HEK293T (cell line): ENCODE results near the gene CWF19L2.

Experiments
- CTCF ChIA-PET: fragments of 350-600 bp; formaldehyde crosslinking; extraction: SDS; loops from one replicate; lab custom pipeline; 2021; ENCODE audit warnings: antibody characterized with exemption, inconsistent platforms; lab: Yijun Ruan, JAX
- POLR2A ChIA-PET: fragments of 350-600 bp; formaldehyde crosslinking; extraction: SDS; loops from one replicate; lab custom pipeline; 2020; ENCODE audit warnings: antibody characterized with exemption, inconsistent platforms; lab: Yijun Ruan, JAX
- DNase-seq: peaks from one replicate; pipeline ENCODE4 v3.0.0; 2012; ENCODE audit warnings: mixed read lengths; ENCODE audit errors: extremely low spot score
- ARNT ChIP-seq: fragments of 450-650 bp; IDR thresholded peaks from 2 replicates; pipeline ENCODE4 v1.6.1; 2017; ENCODE audit warnings: mild to moderate bottlenecking
- BHLHE40 ChIP-seq: fragments of 450-650 bp; IDR thresholded peaks from 2 replicates; pipeline ENCODE4 v1.6.1; 2016; ENCODE audit warnings: mild to moderate bottlenecking, moderate library complexity, borderline replicate concordance
- CTBP1 ChIP-seq: fragments of 450-650 bp; IDR thresholded peaks from 2 replicates; pipeline ENCODE4 v1.6.1; 2016; ENCODE audit warnings: borderline replicate concordance
- ELF4 ChIP-seq: fragments of 450-650 bp; IDR thresholded peaks from 2 replicates; pipeline ENCODE4 v1.6.1; 2017; ENCODE audit warnings: antibody characterized with exemption
- FOXA1 ChIP-seq: fragments of 450-650 bp; IDR thresholded peaks from 2 replicates; pipeline ENCODE4 v1.6.1; 2016; ENCODE audit warnings: mild to moderate bottlenecking
- FOXK2 ChIP-seq: fragments of 450-650 bp; IDR thresholded peaks from 2 replicates; pipeline ENCODE4 v1.6.1; 2016; ENCODE audit warnings: mild to moderate bottlenecking
- FOXM1 ChIP-seq: fragments of 450-650 bp; IDR thresholded peaks from 2 replicates; pipeline ENCODE4 v1.6.1; 2017; ENCODE audit warnings: mild to moderate bottlenecking, borderline replicate concordance
- HDGF ChIP-seq: fragments of 450-650 bp; IDR thresholded peaks from 2 replicates; pipeline ENCODE4 v1.6.1; 2017; ENCODE audit warnings: antibody characterized with exemption, borderline replicate concordance
- L3MBTL2 ChIP-seq: fragments of 450-650 bp; conservative IDR thresholded peaks from 2 replicates; pipeline ENCODE4 v1.6.1; 2016; ENCODE audit warnings: mild to moderate bottlenecking
- LEF1 ChIP-seq: fragments of 450-650 bp; IDR thresholded peaks from 2 replicates; pipeline ENCODE4 v1.6.1; 2017; ENCODE audit warnings: mild to moderate bottlenecking, borderline replicate concordance
- NFRKB ChIP-seq: fragments of 450-650 bp; IDR thresholded peaks from 2 replicates; pipeline ENCODE4 v1.6.1; 2016; ENCODE audit warnings: mild to moderate bottlenecking, moderate library complexity
- SP1 ChIP-seq: fragments of 450-650 bp; IDR thresholded peaks from 2 replicates; pipeline ENCODE4 v1.6.1; 2017
- SUZ12 ChIP-seq: fragments of 450-650 bp; IDR thresholded peaks from 2 replicates; pipeline ENCODE4 v1.6.1; 2016; ENCODE audit warnings: mild to moderate bottlenecking
- TARDBP ChIP-seq: fragments of 450-650 bp; IDR thresholded peaks from 2 replicates; pipeline ENCODE4 v1.6.1; 2016
- ZNF384 ChIP-seq: fragments of 450-650 bp; IDR thresholded peaks from 2 replicates; pipeline ENCODE4 v1.6.1; 2016
- TF ChIP-seq, protein P1 (sequence below): fragments of 450-650 bp; IDR thresholded peaks from 2 replicates; pipeline ENCODE4 v1.6.1; 2016

The CWF19L2 gene

DNA sequence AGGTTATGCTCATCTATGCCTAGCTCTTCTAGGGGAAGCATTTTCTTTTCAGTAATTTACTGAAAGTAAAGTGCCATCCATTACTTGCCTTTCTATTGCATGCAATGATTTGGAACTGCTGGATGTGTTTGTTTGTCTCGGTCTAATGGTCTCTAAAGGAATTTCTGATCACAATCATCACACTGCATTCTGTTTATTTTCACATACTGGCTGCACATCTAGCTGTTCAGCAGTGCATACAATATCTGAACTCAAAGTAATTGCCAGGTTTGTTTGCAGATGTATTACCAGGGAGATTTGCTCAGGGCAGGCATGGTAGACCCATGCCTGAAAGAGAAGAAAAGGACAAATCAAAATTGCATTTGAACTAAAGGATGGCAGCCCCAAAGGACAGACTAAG lies 36.4 kb upstream of the CWF19L2 start:
- TF ChIP-seq, protein P1, sequence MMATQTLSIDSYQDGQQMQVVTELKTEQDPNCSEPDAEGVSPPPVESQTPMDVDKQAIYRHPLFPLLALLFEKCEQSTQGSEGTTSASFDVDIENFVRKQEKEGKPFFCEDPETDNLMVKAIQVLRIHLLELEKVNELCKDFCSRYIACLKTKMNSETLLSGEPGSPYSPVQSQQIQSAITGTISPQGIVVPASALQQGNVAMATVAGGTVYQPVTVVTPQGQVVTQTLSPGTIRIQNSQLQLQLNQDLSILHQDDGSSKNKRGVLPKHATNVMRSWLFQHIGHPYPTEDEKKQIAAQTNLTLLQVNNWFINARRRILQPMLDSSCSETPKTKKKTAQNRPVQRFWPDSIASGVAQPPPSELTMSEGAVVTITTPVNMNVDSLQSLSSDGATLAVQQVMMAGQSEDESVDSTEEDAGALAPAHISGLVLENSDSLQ: no peak
- TF ChIP-seq ELF4 (no peak), HDGF (no peak), FOXM1 (no peak), NFRKB (no peak), CTBP1 (no peak), L3MBTL2 (no peak), LEF1 (no peak), SP1 (no peak), ZNF384 (no peak), BHLHE40 (no peak), TARDBP (no peak), FOXK2 (no peak), ARNT (no peak), SUZ12 (no peak), FOXA1 (no peak)
- no peak for DNase-seq
- ChIA-PET POLR2A (interaction anchor here (0.9 kb wide), 1 partner anchor 37 kb away, joined by 3 read pairs; the partner anchor contains the start of gene CWF19L2), CTCF (no interaction called here)

DNA sequence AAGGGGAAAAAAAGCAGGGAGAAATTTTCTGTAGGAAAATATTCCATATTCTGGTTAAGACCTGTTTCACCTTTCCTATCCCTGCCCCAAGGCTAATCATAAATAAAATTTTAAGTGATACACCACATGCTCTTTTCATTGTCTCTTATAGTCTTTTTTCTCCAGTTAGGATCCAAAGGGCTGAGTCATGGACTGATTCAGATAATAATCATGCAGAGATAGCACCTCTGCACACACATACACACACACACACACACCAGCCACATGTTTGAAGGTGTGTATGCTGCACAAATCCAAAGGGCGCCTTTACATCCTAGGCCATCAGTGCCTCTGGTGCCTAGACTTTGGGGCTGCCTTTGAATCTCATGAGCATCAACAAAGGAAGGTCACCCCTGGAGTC lies 35.5 kb upstream of the CWF19L2 start:
- TF ChIP-seq CTBP1 (no peak), HDGF (no peak), SP1 (no peak)
- TF ChIP-seq, protein P1: no peak
- ChIA-PET CTCF (no interaction called here), POLR2A (interaction anchor here (0.9 kb wide), 1 partner anchor 36 kb away, joined by 3 read pairs; the partner anchor contains the start of gene CWF19L2)
- DNase-seq: no peak

DNA sequence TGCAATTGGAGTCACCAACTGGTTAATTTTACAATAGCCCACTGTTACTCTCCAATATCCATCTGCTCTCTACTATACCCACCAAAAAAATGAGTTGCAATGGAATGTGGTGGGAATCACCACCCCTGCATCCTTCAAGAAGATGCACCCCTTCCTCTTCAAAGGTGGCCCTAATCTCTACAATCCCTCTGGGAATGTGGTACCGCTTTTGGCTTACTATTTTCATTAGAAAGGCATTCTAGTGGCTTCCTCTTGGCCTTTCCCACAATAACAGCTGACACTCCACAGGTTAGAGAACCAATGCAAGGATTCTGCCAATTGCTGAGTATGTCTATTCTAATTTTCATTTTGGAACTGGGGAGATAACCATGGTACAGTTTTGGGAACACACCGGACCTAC lies 33.2 kb upstream of the CWF19L2 start:
- TF ChIP-seq ELF4: no peak
- TF ChIP-seq ZNF384: no peak
- TF ChIP-seq FOXM1: no peak
- no peak for TF ChIP-seq SUZ12

DNA sequence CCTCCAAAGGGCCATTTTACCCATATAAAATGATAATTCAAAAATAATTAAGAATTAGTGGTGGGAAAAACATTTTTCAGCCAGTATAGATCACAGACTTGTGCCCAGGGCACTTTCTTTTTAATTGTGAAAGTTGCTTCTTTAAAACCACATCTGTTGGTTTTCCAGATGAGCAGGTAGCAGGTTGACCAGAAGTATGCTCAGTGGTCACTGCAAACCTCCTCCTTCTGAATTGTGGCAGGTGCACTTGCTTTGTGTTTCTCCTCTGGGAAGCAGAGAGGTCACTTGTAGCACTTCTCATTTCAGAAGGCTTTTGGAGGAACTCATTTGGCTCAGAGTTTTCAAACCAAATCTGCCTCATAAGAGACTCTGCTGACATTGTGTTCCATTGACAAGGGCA lies 24.6 kb upstream of the CWF19L2 start:
- ChIA-PET CTCF (no interaction called here), POLR2A (no interaction called here)
- no peak for TF ChIP-seq L3MBTL2
- no peak for TF ChIP-seq LEF1
- no peak for TF ChIP-seq FOXM1
- TF ChIP-seq ELF4: no peak
- TF ChIP-seq ARNT: no peak
- no peak for TF ChIP-seq SP1
- no peak for TF ChIP-seq TARDBP
- no peak for TF ChIP-seq NFRKB
- TF ChIP-seq CTBP1: no peak
- TF ChIP-seq FOXK2: no peak
- TF ChIP-seq, protein P1: no peak
- TF ChIP-seq SUZ12: no peak
- no peak for TF ChIP-seq BHLHE40
- TF ChIP-seq FOXA1: no peak
- no peak for TF ChIP-seq HDGF
- TF ChIP-seq ZNF384: no peak
- no peak for DNase-seq

More for the DNA sequence above, 33.2 kb upstream of the CWF19L2 start:
- CTCF ChIA-PET: no interaction called here
- POLR2A ChIA-PET: no interaction called here
- DNase-seq: no peak

DNA sequence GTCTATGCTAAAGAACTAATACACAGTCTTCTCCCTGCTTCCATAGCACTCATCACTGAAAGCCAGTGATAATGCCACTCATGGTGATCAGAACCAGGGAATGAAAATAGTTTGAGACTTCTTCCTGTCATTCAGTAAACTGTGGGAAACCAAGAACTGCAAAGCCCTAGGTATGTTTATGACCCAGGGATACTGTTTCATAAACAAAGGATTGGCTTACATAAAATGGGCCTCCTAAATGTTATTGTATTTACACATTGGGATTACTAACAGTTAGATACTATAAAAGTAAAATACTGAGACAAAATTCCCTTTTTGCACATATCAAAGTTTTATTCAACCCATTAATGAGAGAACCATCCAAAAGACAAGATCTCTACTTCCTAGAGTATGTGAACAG lies 21.3 kb upstream of the CWF19L2 start:
- POLR2A ChIA-PET: no interaction called here
- CTCF ChIA-PET: no interaction called here
- TF ChIP-seq, protein P1: 0 out of 2 replicates have a peak, but pooled peaks have one; percentile 4
- no peak for TF ChIP-seq ARNT
- no peak for TF ChIP-seq TARDBP
- TF ChIP-seq SP1: no peak
- no peak for DNase-seq

DNA sequence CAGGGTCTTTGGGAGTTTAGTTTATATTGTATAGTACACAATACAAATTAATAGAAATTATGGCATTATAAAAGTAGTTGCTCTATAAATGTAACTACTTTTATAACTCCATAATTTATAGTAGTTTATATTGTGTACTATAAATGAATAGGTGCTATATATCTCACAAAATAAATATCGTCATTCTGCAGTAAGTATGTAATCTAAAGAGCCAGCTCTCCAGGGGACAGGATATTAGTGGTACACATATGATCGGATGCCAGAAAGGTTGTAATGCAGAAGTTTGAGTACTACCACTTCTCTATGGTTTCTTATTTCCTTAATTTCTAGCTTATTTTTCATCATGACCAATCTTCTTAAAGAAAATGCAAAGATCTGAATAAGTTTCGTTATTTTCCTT lies 20.2 kb upstream of the CWF19L2 start:
- POLR2A ChIA-PET: interaction anchor here (1.1 kb wide), 1 partner anchor 20 kb away, joined by 3 read pairs; the partner anchor contains the start of gene CWF19L2
- TF ChIP-seq LEF1: no peak
- no peak for TF ChIP-seq NFRKB
- no peak for TF ChIP-seq SUZ12
- TF ChIP-seq L3MBTL2: no peak
- TF ChIP-seq FOXM1: no peak
- TF ChIP-seq SP1: no peak
- TF ChIP-seq TARDBP: no peak
- TF ChIP-seq CTBP1: no peak
- no peak for TF ChIP-seq BHLHE40
- TF ChIP-seq HDGF: no peak
- no peak for DNase-seq
- CTCF ChIA-PET: interaction anchor here (0.5 kb wide), 1 partner anchor 30 kb away, joined by 4 read pairs; no protein-coding TSS in a partner anchor

DNA sequence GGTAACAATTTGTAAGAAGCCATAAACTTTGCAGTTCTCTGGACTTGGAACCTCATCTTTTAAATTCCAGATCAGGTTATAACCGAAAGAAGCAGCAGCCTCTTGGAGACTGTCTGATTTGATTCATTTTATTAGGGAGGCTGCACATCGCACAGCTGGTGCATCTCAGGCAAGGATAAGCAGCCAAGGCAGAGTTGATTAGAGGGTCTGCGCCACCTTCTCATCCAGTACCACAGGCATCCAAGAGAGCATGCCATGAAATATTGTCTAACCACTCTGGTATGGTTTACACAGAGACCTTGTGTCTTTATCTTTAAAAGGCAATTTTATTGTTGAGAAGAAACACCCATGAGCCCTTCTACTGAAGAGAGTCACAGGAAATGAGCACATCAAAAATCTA lies 16.2 kb upstream of the CWF19L2 start:
- CTCF ChIA-PET: no interaction called here
- POLR2A ChIA-PET: no interaction called here
- no peak for DNase-seq
- TF ChIP-seq LEF1 (no peak), BHLHE40 (no peak), L3MBTL2 (no peak), CTBP1 (no peak), FOXK2 (no peak), SP1 (no peak), ELF4 (no peak), SUZ12 (no peak)
- TF ChIP-seq, protein P1: no peak
